PFSK-1 (cell line): ENCODE data around the gene ARFGAP1.

Experiments used
- POLR2AphosphoS5 ChIP-seq: IDR thresholded peaks from 2 replicates; pipeline ENCODE4 v1.6.1; 2012; ENCODE audit warnings: low read depth, mild to moderate bottlenecking, control low read depth, low read length, moderate library complexity
- TAF1 ChIP-seq: IDR thresholded peaks from 2 replicates; pipeline ENCODE4 v1.6.1; 2012; ENCODE audit warnings: low read length, control low read depth, borderline replicate concordance; ENCODE audit not compliant: insufficient read depth

DNA sequence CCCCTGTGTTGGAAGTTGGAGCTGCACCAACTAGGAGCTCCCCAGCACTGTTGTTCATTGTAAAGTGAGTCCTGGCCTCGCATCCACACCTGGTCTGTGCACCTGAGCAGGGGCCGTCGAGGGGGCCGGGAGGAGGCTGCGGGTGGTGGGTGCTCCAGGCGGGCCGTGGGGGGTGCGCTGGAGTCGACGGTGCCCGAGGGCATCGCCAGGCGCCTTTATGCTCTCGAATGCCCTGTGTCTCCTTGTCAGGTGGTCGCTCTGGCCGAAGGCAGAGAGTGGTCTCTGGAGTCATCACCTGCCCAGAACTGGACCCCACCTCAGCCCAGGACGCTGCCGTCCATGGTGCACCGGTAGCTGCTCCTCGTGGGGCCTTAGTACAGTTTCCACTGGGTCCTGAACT, 4.3 kb downstream of the ARFGAP1 start:
- TF ChIP-seq TAF1 (no peak), POLR2AphosphoS5 (no peak)
